Lung (tissue), 12 donors: ENCODE data around the gene IQCN. TPM values are rescaled to one million over a fixed set of nuclear protein-coding genes. Genes with fewer than 3 reads are reported as not detected.

Source experiments
- ATAC-seq: fragments of 200-7000 bp; cut with Tn5 transposase; one replicate; pipeline ENCODE4 v1.9.1; 2020; ENCODE audit warnings: moderate number of reproducible peaks; ENCODE audit not compliant: insufficient read depth, low FRiP score
- DNase-seq, 3 donors: peaks; one replicate each; pipeline ENCODE4 v3.0.0-alpha.2; 2013 to 2017
- H3K27ac ChIP-seq, 2 donors: one replicate each; pipeline ENCODE4 v1.5.1; 2013; ENCODE audit warnings: mild to moderate bottlenecking in 2 of 2, moderate library complexity in 2 of 2, control low read depth in 1 of 2, inconsistent platforms in 1 of 2, low read depth in 1 of 2, low read length in 1 of 2
- H3K27me3 ChIP-seq, 3 donors: one replicate each; pipeline ENCODE4 v1.5.1; 2013; ENCODE audit warnings: low read length in 2 of 3; ENCODE audit not compliant: control insufficient read depth in 3 of 3, insufficient read depth in 3 of 3
- H3K36me3 ChIP-seq, 4 donors: one replicate each; pipeline ENCODE4 v1.5.1; 2013; ENCODE audit warnings: low read length in 4 of 4, mild to moderate bottlenecking in 1 of 4, moderate library complexity in 1 of 4; ENCODE audit not compliant: control insufficient read depth in 4 of 4, insufficient read depth in 4 of 4
- H3K4me1 ChIP-seq, 5 donors: one replicate each; pipeline ENCODE4 v1.5.1; 2013; ENCODE audit warnings: low read length in 5 of 5, mild to moderate bottlenecking in 2 of 5, moderate library complexity in 1 of 5; ENCODE audit not compliant: control insufficient read depth in 5 of 5, insufficient read depth in 5 of 5
- H3K4me3 ChIP-seq: one replicate; pipeline ENCODE4 v1.5.1; 2013; ENCODE audit warnings: mild to moderate bottlenecking, control low read depth, moderate library complexity
- H3K9ac ChIP-seq, 2 donors: one replicate each; pipeline ENCODE4 v1.5.1; 2013; ENCODE audit warnings: low read length in 2 of 2, control low read depth in 1 of 2; ENCODE audit not compliant: insufficient read depth in 1 of 2
- H3K9me3 ChIP-seq, 4 donors: one replicate each; pipeline ENCODE4 v1.5.1; 2013; ENCODE audit warnings: low read length in 3 of 4, mild to moderate bottlenecking in 1 of 4, moderate library complexity in 1 of 4; ENCODE audit not compliant: control insufficient read depth in 4 of 4, insufficient read depth in 3 of 4
- CTCF ChIP-seq: IDR thresholded peaks from 2 replicates; pipeline ENCODE4 v1.5.1; 2012; ENCODE audit warnings: mild to moderate bottlenecking; ENCODE audit errors: control extremely low read depth, extremely low read depth
- WGBS, 2 donors: extraction: QIAGEN DNeasy Blood & Tissue Kit; methylation state at CpG; one replicate each; pipeline ENCODE4 v1.1.7; 2013; 5-methylcytosine and 5-hydroxymethylcytosine counted together
- polyA plus RNA-seq, 2 donors: library from polyadenylated mRNA; stranded (reverse); fragments of 200-250 nt; gene quantifications; one replicate each; pipeline ENCODE4 v1.2.1, GENCODE V29; 2013
- total RNA-seq, 2 donors: library from RNA; depleted of rRNA in 1 of 2; stranded (reverse); fragments of >200 nt in 1 of 2; gene quantifications; one replicate each; pipeline ENCODE4 v1.2.1, GENCODE V29; 2014 to 2021
- donor health status: control.
- donor health status: control.
- donor health status: Bipolar disorder and iron deficiency.
- donor health status: healthy.
- donor health status: DM: yes; HTN: yes; CAD: no.

Gene IQCN
- total and polyA plus RNA-seq, 4 donors: 0.69 to 5.5 (median 3.3) TPM

DNA sequence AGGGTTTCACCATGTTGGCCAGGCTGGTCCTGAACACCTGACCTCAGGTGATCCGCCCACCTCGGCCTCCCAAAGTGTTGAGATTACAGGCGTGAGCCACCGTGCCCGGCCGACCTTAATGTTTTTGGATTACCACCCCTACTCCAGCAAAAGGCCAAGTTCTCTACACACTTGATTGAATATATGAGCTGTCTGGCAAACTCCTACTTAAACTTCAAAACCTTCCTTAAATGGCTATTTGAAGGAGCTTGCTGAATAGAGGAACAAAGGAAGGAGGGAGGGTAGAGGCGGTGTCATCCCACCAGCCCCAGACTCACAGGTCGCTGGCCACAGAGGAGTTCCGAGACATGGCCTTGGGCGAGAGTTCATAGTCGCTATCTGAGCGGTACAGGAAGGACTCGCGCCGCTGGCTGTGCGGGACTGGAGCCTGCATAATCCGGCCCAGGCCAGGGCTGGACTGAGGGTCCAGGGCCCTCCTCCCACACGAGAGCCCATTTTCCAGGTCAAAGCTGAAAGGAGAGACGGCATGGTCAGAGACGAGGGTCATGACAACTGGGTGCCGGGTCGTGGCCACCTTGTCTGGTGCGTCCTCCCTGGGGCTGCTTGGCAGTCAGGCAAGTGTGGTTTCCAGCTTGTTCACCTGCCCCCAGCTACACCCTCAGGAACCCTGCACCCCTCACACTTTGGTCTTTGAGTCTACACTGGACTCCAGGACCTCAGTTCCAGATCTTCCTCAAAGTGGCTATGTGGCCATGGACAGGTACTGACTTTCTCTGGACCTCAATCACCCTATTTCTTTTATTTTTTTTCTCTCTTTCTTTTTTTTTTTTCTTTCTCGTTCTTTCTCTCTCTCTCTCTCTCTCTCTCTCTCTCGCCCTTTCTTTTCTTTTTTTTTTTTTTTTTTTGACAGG lies 52.2 kb downstream of the IQCN start:
- H3K4me1 ChIP-seq: peaks cover 0 to 19% (median 0%) of the 10 kb centered on the region in 5 donors
- 83 to 90% methylated on average over 25 of the region's 25 CpGs for WGBS, 2 donors
- no peak for DNase-seq
- H3K9me3 ChIP-seq: no peaks in the 10 kb centered on the region
- H3K9ac ChIP-seq: no peak overlapping the region
- ATAC-seq: no peak
- TF ChIP-seq CTCF: no peak
- H3K27me3 ChIP-seq: peaks cover 0 to 23% (median 6%) of the 10 kb centered on the region in 3 donors
- H3K27ac ChIP-seq: no peak overlapping the region
- no peaks in the 10 kb centered on the region for H3K36me3 ChIP-seq
- no peak overlapping the region for H3K4me3 ChIP-seq

- no peak overlapping the region for H3K27ac ChIP-seq
- ATAC-seq (no peak), DNase-seq (no peak)
- TF ChIP-seq CTCF: no peak
- no peaks in the 10 kb centered on the region for H3K9me3 ChIP-seq
- H3K27me3 ChIP-seq: peaks cover 0 to 16% (median 0%) of the 10 kb centered on the region in 3 donors
- 7 to 9% methylated on average over 27 to 33 of the region's 33 CpGs for WGBS, 2 donors
- H3K4me1 ChIP-seq: peaks cover 0 to 17% (median 0%) of the 10 kb centered on the region in 5 donors
- H3K9ac ChIP-seq: no peak overlapping the region
- no peaks in the 10 kb centered on the region for H3K36me3 ChIP-seq
- H3K4me3 ChIP-seq: no peak overlapping the region
Measured at GRCh38 chr19:18220632-18221275, 53.5 kb downstream of the IQCN start.

GRCh38 chr19:18219911-18220631 lies 54.2 kb downstream of the IQCN start:
- DNase-seq: no peak
- 69 to 75% methylated on average over 28 of the region's 28 CpGs for WGBS, 2 donors
- H3K4me1 ChIP-seq: peaks cover 0 to 10% (median 0%) of the 10 kb centered on the region in 5 donors
- no peak overlapping the region for H3K27ac ChIP-seq
- H3K27me3 ChIP-seq: peaks cover 0 to 9% (median 0%) of the 10 kb centered on the region in 3 donors
- TF ChIP-seq CTCF: no peak
- ATAC-seq: no peak
- H3K9me3 ChIP-seq: no peaks in the 10 kb centered on the region
- no peaks in the 10 kb centered on the region for H3K36me3 ChIP-seq
- no peak overlapping the region for H3K9ac ChIP-seq
- H3K4me3 ChIP-seq: no peak overlapping the region
